B cell (primary cell): Measurements from ENCODE around the gene CSNK1A1. TPM values are rescaled to one million over a fixed set of nuclear protein-coding genes. Genes with fewer than 3 reads are reported as not detected.

Experiments used
- ATAC-seq: fragments of 200-7000 bp; cut with Tn5 transposase; one replicate; pipeline ENCODE4 v1.10.0; 2021; ENCODE audit warnings: low read depth, mild to moderate bottlenecking, moderate number of reproducible peaks, moderate library complexity
- CTCF ChIA-PET: fragments of 350-600 bp; sonication (Branson Sonifier 250); formaldehyde crosslinking; loops from one replicate; lab custom pipeline; 2021; ENCODE audit warnings: antibody characterized with exemption, inconsistent platforms; lab: Charles Lee
- POLR2A ChIA-PET: fragments of 350-600 bp; sonication (Branson Sonifier 250); formaldehyde crosslinking; loops from one replicate; lab custom pipeline; 2021; ENCODE audit warnings: antibody characterized with exemption; lab: Charles Lee
- DNase-seq: peaks from one replicate; pipeline ENCODE4 v3.0.0; 2013
- H2AFZ ChIP-seq: 2 replicates; pipeline ENCODE4 v1.6.1; 2012; ENCODE audit warnings: mild to moderate bottlenecking, low read depth, low read length; ENCODE audit not compliant: insufficient read depth, poor library complexity, severe bottlenecking
- H3K27ac ChIP-seq, 2 donors: 1 replicate in 1 of 2; 2 replicates in 1 of 2; pipeline ENCODE4 v1.5.1; 2012 to 2013; ENCODE audit warnings: low read length in 2 of 2, mild to moderate bottlenecking in 2 of 2, moderate library complexity in 1 of 2
- H3K27me3 ChIP-seq, 4 experiments: fragments of 200-600 bp in 1 of 4; sonication (generic) in 1 of 4; replicated peaks in 1 of 4; 1 replicate in 2 of 4; 2 replicates in 2 of 4; pipeline versions ENCODE4 v1.6.1 to v1.7.0; 2013 to 2016; ENCODE audit warnings: low read length in 3 of 4, mild to moderate bottlenecking in 2 of 4, mixed read lengths in 1 of 4, moderate library complexity in 1 of 4; ENCODE audit not compliant: insufficient read depth in 4 of 4, control insufficient read depth in 3 of 4; ENCODE audit errors: control extremely low read depth in 1 of 4
- H3K36me3 ChIP-seq, 2 experiments: replicated peaks in 1 of 2; 1 replicate in 1 of 2; 2 replicates in 1 of 2; pipeline versions ENCODE4 v1.6.1 to v1.7.1; 2013; ENCODE audit warnings: low read length in 1 of 2; ENCODE audit not compliant: insufficient read depth in 2 of 2, control insufficient read depth in 1 of 2; ENCODE audit errors: control extremely low read depth in 1 of 2, extremely low read depth in 1 of 2
- H3K4me1 ChIP-seq, 2 donors: fragments of 200-600 bp in 1 of 2; sonication (generic) in 1 of 2; 1 replicate in 1 of 2; 2 replicates in 1 of 2; pipeline versions ENCODE4 v1.5.1 to v1.6.1; 2013 to 2017; ENCODE audit warnings: low read length in 2 of 2; ENCODE audit not compliant: control insufficient read depth in 2 of 2, insufficient read depth in 2 of 2
- H3K4me2 ChIP-seq: replicated peaks from 2 replicates; pipeline ENCODE3; 2012; ENCODE audit warnings: mild to moderate bottlenecking, low read depth, low read length; ENCODE audit not compliant: poor library complexity, severe bottlenecking
- H3K4me3 ChIP-seq, 5 experiments: fragments of 200-600 bp in 1 of 5; sonication (generic) in 1 of 5; 1 replicate in 3 of 5; 2 replicates in 2 of 5; pipeline versions ENCODE4 v1.5.1 to v1.7.0; 2011 to 2016; ENCODE audit warnings: low read length in 4 of 5, mild to moderate bottlenecking in 4 of 5, low read depth in 2 of 5, control low read depth in 1 of 5, moderate library complexity in 1 of 5; ENCODE audit not compliant: insufficient read depth in 1 of 5; ENCODE audit errors: control extremely low read depth in 1 of 5, extremely low read depth in 1 of 5
- H3K79me2 ChIP-seq: fragments of 200-600 bp; sonication (generic); one replicate; pipeline ENCODE4 v1.6.0; 2016; ENCODE audit warnings: low read length; ENCODE audit not compliant: control insufficient read depth, insufficient read depth
- H3K9ac ChIP-seq: fragments of 200-600 bp; sonication (generic); 2 replicates; pipeline ENCODE4 v1.6.1; 2017; ENCODE audit warnings: mild to moderate bottlenecking, low read length, moderate library complexity
- H3K9me3 ChIP-seq, 3 donors: one replicate each; pipeline versions ENCODE4 v1.6.1 to v1.7.1; 2013; ENCODE audit warnings: low read length in 2 of 3; ENCODE audit not compliant: control insufficient read depth in 2 of 3, insufficient read depth in 1 of 3; ENCODE audit errors: control extremely low read depth in 1 of 3
- H4K20me1 ChIP-seq: 2 replicates; pipeline ENCODE4 v1.6.0; 2012; ENCODE audit warnings: mild to moderate bottlenecking, low read length; ENCODE audit not compliant: insufficient read depth, control insufficient read depth, poor library complexity, severe bottlenecking
- H3K27ac Mint-ChIP-seq: one replicate; pipeline ENCODE4 v1.8.0; 2021; ENCODE audit warnings: mixed read lengths
- H3K27me3 Mint-ChIP-seq: one replicate; pipeline ENCODE4 v1.8.0; 2021; ENCODE audit warnings: mixed read lengths
- H3K4me1 Mint-ChIP-seq: one replicate; pipeline ENCODE4 v1.8.0; 2021; ENCODE audit warnings: mixed read lengths
- H3K4me3 Mint-ChIP-seq: one replicate; pipeline ENCODE4 v1.8.0; 2021; ENCODE audit warnings: mixed read lengths
- H3K9me3 Mint-ChIP-seq: one replicate; pipeline ENCODE4 v1.8.0; 2022; ENCODE audit warnings: mixed read lengths; ENCODE audit not compliant: insufficient read depth
- CTCF ChIP-seq: fragments of 200-600 bp; IDR thresholded peaks from one replicate; pipeline ENCODE4 v1.8.0; 2022; ENCODE audit warnings: antibody characterized with exemption, mild to moderate bottlenecking
- EZH2 ChIP-seq: IDR thresholded peaks from 2 replicates; pipeline ENCODE4 v1.6.1; 2012; ENCODE audit warnings: borderline replicate concordance, low read depth, mild to moderate bottlenecking, moderate library complexity, low read length; ENCODE audit not compliant: insufficient read depth, poor library complexity, severe bottlenecking
- WGBS: methylation state at CpG from one replicate; pipeline ENCODE4 v1.1.5; 2013; ENCODE audit warnings: missing lambda C conversion rate; ENCODE audit not compliant: insufficient coverage; 5-methylcytosine and 5-hydroxymethylcytosine counted together
- intact Hi-C: fragments of 100-400 bp; cut with micrococcal nuclease; formaldehyde crosslinking; loops from one replicate; pipeline ENCODE4 v1.10.0; 2022
- polyA plus RNA-seq: library from polyadenylated mRNA; depleted of rRNA; stranded (reverse); fragments of >200 nt; gene quantifications from 2 replicates; pipeline ENCODE4 v1.2.3, GENCODE V29; 2012
- total RNA-seq, 2 donors: library from RNA; stranded (reverse); fragments of 120-200 nt in 1 of 2; gene quantifications; 1 replicate in 1 of 2; 2 replicates in 1 of 2; pipeline versions ENCODE4 v1.2.3 to v1.2.4, GENCODE V29; 2013 to 2022

Gene CSNK1A1
- total and polyA plus RNA-seq, 2 donors (not counting 1 experiment from before 2014, with no cell fraction given): 45.9 to 168 TPM

GRCh38 chr5:149588936-149589335 lies 37.7 kb upstream of the CSNK1A1 start:
- CTCF ChIA-PET: interaction anchor here (0.8 kb wide), 1 partner anchor 24 kb away, joined by 3 read pairs; no protein-coding TSS in a partner anchor
- H3K4me2 ChIP-seq: no peak overlapping the region
- H3K4me3 ChIP-seq: no peak overlapping the region
- H3K9ac ChIP-seq: no peak overlapping the region
- H3K27ac ChIP-seq: no peak overlapping the region
- Mint-ChIP-seq H3K27me3 (no peaks in the 10 kb centered on the region), H3K4me1 (no peaks in the 10 kb centered on the region), H3K27ac (no peak overlapping the region), H3K4me3 (no peak overlapping the region), H3K9me3 (no peaks in the 10 kb centered on the region)
- no peaks in the 10 kb centered on the region for H3K9me3 ChIP-seq
- intact Hi-C loops: no loop called here
- ATAC-seq: no peak
- H4K20me1 ChIP-seq: no peaks in the 10 kb centered on the region
- no peaks in the 10 kb centered on the region for H3K27me3 ChIP-seq
- TF ChIP-seq CTCF: no peak
- no peak for TF ChIP-seq EZH2
- H3K79me2 ChIP-seq: no peaks in the 10 kb centered on the region
- no peak overlapping the region for H2AFZ ChIP-seq
- H3K36me3 ChIP-seq: no peaks in the 10 kb centered on the region
- no peaks in the 10 kb centered on the region for H3K4me1 ChIP-seq
- POLR2A ChIA-PET: no interaction called here
- DNase-seq: no peak
- WGBS: 100% methylated on average over 1 of the region's 1 CpG

GRCh38 chr5:149586708-149587318 lies 35.6 kb upstream of the CSNK1A1 start:
- Histone ChIP-seq H3K4me1 (no peaks in the 10 kb centered on the region), H3K27me3 (peaks cover 0 to 5% (median 2%) of the 10 kb centered on the region in 4 experiments), H3K4me2 (no peak overlapping the region), H2AFZ (no peak overlapping the region), H3K4me3 (no peak overlapping the region), H3K9ac (no peak overlapping the region), H3K79me2 (no peaks in the 10 kb centered on the region), H3K36me3 (no peaks in the 10 kb centered on the region), H3K27ac (no peak overlapping the region), H4K20me1 (no peaks in the 10 kb centered on the region), H3K9me3 (no peaks in the 10 kb centered on the region)
- no peak overlapping the region for H3K4me3 Mint-ChIP-seq
- H3K9me3 Mint-ChIP-seq: no peaks in the 10 kb centered on the region
- CTCF ChIA-PET: interaction anchor here (0.7 kb wide), 1 partner anchor 22 kb away, joined by 3 read pairs; no protein-coding TSS in a partner anchor
- WGBS: no CpG with 5 or more reads among the region's 1 CpG
- ATAC-seq: no peak
- H3K27ac Mint-ChIP-seq: no peak overlapping the region
- peaks cover 5% of the 10 kb centered on the region for H3K27me3 Mint-ChIP-seq
- peaks cover under 1% of the 10 kb centered on the region for H3K4me1 Mint-ChIP-seq
- POLR2A ChIA-PET: no interaction called here
- intact Hi-C loops: no loop called here
- no peak for DNase-seq
- TF ChIP-seq EZH2 (no peak), CTCF (no peak)
